Chondrocyte (in vitro differentiated cells): ENCODE results near the gene CUTA. TPM values are rescaled to one million over a fixed set of nuclear protein-coding genes. Genes with fewer than 3 reads are reported as not detected.
A peak's percentile ranks its signal among the peaks of the same experiment; 100 is the strongest.

Experiments used
- DNase-seq: peaks from one replicate; pipeline ENCODE4 v3.0.0; 2021; ENCODE audit warnings: mixed read lengths, low spot score
- H3K27ac Mint-ChIP-seq: one replicate; pipeline ENCODE4 v1.8.0; 2021; ENCODE audit warnings: mild to moderate bottlenecking, moderate library complexity, mixed read lengths; ENCODE audit not compliant: unreplicated experiment
- H3K27me3 Mint-ChIP-seq: 2 replicates; pipeline ENCODE4 v1.8.0; 2021; ENCODE audit warnings: low read depth, mixed read lengths
- H3K36me3 Mint-ChIP-seq: 2 replicates; pipeline ENCODE4 v1.8.0; 2021; ENCODE audit warnings: low read depth, mixed read lengths
- H3K4me1 Mint-ChIP-seq: 2 replicates; pipeline ENCODE4 v1.8.0; 2021; ENCODE audit warnings: low read depth, mild to moderate bottlenecking, mixed read lengths
- H3K4me3 Mint-ChIP-seq: one replicate; pipeline ENCODE4 v1.8.0; 2021; ENCODE audit warnings: mild to moderate bottlenecking, moderate library complexity, mixed read lengths; ENCODE audit not compliant: unreplicated experiment
- H3K9me3 Mint-ChIP-seq: 2 replicates; pipeline ENCODE4 v1.8.0; 2021; ENCODE audit warnings: low read depth, mixed read lengths
- total RNA-seq: library from RNA; stranded (reverse); gene quantifications from 3 replicates; pipeline ENCODE4 v1.2.1, GENCODE V29; 2021
- TF ChIP-seq, protein P1 (sequence below): fragments of 200-600 bp; sonication (generic); IDR thresholded peaks from 2 replicates; pipeline ENCODE4 v1.5.0; 2021; ENCODE audit warnings: antibody characterized with exemption, mild to moderate bottlenecking, moderate library complexity

Gene CUTA
- total RNA-seq, 1 donor from 2014 or later: 218 TPM

GRCh38 chr6:33428966-33429749, 11.3 kb upstream of the CUTA start:
- no peaks in the 10 kb centered on the region for H3K27me3 Mint-ChIP-seq
- H3K36me3 Mint-ChIP-seq: peaks cover 8% of the 10 kb centered on the region
- peak overlapping the region; percentile 58 for H3K27ac Mint-ChIP-seq
- no peak for DNase-seq
- TF ChIP-seq, protein P1, sequence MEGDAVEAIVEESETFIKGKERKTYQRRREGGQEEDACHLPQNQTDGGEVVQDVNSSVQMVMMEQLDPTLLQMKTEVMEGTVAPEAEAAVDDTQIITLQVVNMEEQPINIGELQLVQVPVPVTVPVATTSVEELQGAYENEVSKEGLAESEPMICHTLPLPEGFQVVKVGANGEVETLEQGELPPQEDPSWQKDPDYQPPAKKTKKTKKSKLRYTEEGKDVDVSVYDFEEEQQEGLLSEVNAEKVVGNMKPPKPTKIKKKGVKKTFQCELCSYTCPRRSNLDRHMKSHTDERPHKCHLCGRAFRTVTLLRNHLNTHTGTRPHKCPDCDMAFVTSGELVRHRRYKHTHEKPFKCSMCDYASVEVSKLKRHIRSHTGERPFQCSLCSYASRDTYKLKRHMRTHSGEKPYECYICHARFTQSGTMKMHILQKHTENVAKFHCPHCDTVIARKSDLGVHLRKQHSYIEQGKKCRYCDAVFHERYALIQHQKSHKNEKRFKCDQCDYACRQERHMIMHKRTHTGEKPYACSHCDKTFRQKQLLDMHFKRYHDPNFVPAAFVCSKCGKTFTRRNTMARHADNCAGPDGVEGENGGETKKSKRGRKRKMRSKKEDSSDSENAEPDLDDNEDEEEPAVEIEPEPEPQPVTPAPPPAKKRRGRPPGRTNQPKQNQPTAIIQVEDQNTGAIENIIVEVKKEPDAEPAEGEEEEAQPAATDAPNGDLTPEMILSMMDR: no peak
- H3K4me1 Mint-ChIP-seq: peaks cover 76% of the 10 kb centered on the region
- H3K4me3 Mint-ChIP-seq: peak overlapping the region; percentile 70
- H3K9me3 Mint-ChIP-seq: no peaks in the 10 kb centered on the region

DNA sequence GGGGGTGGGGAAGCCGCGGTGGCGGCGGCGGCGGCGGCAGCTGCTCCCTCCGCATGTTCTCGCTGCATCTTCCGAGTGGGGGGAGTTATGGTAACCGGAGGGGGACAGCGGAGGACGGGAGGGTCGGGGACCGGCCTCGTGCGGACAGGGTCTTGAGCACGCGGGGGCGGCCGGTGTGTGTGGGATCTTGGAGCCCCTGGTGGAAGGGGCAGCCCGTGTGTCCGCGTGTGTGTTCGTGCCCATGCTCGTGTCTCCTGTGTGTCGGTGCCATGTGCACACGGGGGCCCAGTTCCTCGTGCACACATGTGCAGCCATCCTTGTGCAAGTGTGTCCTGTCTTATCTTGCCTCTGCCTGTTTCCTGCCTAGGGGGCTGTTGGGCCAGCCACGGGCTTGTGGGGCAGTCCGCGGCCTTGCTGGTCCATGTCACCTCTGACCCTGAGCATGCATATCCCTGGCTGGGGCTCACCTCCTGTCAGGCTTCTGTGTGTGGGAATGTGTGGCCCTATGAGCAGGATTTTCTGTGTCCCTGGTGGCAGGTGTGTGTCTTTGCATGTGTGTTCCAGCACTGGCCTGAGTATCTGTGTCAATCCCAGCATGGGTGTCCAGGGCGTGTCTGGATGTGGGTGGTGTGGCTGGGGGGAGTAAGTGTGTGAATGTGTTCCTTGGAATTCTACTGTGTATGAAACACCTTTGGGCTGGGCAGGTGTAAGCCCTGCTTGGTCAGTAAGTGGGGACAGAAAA, 10.5 kb upstream of the CUTA start:
- Mint-ChIP-seq H3K36me3 (peaks cover 8% of the 10 kb centered on the region), H3K4me3 (peak overlapping the region; percentile 70), H3K9me3 (no peaks in the 10 kb centered on the region), H3K4me1 (peaks cover 76% of the 10 kb centered on the region), H3K27ac (peak overlapping the region; percentile 59), H3K27me3 (no peaks in the 10 kb centered on the region)
- no peak for DNase-seq
- TF ChIP-seq, protein P1: peak; percentile 64

DNA sequence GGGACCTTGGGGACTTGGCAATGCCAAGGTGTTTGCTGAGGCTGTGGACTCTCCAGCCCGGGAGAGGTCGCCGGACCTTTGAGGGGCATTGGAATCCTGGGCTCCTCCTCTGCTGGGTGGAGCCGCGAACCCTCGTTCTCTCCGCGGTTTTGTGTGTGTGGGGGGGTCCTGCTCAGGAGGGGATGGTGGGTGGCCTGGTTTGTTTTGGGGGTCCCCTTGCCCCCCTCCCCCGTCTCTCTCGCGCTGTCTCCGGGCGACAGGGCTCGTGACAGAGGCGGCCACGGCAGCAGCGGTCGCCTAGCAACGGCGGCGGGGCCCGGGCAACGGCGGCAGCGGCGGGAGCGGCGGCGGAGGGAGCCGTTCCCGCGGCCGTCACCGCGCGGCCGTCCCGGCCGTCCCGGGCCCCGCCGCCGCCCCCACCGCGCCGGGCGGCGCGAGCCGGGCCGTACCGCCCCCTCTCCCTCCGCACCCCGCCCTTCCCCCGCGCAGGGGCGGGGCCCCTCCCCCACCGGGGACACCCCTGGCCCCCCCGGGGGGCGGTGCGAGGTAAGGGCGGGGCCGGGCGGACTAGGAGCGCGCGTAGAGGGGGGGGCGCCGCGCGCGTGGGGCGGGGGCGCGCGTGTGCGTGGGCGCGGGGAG, 9.8 kb upstream of the CUTA start:
- no peaks in the 10 kb centered on the region for H3K9me3 Mint-ChIP-seq

GRCh38 chr6:33426590-33427511, 8.9 kb upstream of the CUTA start:
- DNase-seq: no peak
- no peaks in the 10 kb centered on the region for H3K9me3 Mint-ChIP-seq
- no peaks in the 10 kb centered on the region for H3K27me3 Mint-ChIP-seq
- H3K36me3 Mint-ChIP-seq: peaks cover 9% of the 10 kb centered on the region
- H3K4me1 Mint-ChIP-seq: peaks cover 65% of the 10 kb centered on the region
- TF ChIP-seq, protein P1: no peak
- peak overlapping the region; percentile 90 for H3K4me3 Mint-ChIP-seq
- peak overlapping the region; percentile 97 for H3K27ac Mint-ChIP-seq

More for the DNA sequence above, 9.8 kb upstream of the CUTA start:
- Mint-ChIP-seq H3K27ac (peak overlapping the region; percentile 97), H3K4me3 (peak overlapping the region; percentile 90), H3K4me1 (peaks cover 70% of the 10 kb centered on the region), H3K27me3 (no peaks in the 10 kb centered on the region), H3K36me3 (peaks cover 9% of the 10 kb centered on the region)
- DNase-seq: no peak
- TF ChIP-seq, protein P1: peak; percentile 30
